ENCODE data around the gene MYCN.
"Not testable (repeated sequence)": the region's sequence is repeated elsewhere in the genome, so short reads cannot be mapped to it uniquely, and the experiment has no call there.

The MYCN gene

GRCh38 chr2:15909736-15910135 is 30.6 kb upstream of the MYCN start:
- peaks cover 22% of the 10 kb centered on the region for H3F3A ChIP-seq (ENCODE audit: insufficient read depth, low read length)
- no peaks in the 10 kb centered on the region for H3K9me3 ChIP-seq (replicated peaks; ENCODE audit: insufficient read depth, low read length)
- no peak for DNase-seq
- no peaks in the 10 kb centered on the region for H3K79me2 ChIP-seq (ENCODE audit: low read length)
- H3K27me3 ChIP-seq (replicated peaks; ENCODE audit: insufficient read depth, low read length): no peaks in the 10 kb centered on the region
- H3K9me2 ChIP-seq (replicated peaks; ENCODE audit: insufficient read depth, low read length): no peaks in the 10 kb centered on the region
- no peak overlapping the region for H3K27ac ChIP-seq (ENCODE audit: low read length)
- peaks cover 32% of the 10 kb centered on the region for H3K4me1 ChIP-seq (ENCODE audit: low read length)
- H4K20me1 ChIP-seq (ENCODE audit: insufficient read depth, low read length): no peaks in the 10 kb centered on the region
- no peak overlapping the region for H3K9ac ChIP-seq (ENCODE audit: low read length)
- H3K4me3 ChIP-seq (ENCODE audit: low read length): no peak overlapping the region
- H3K36me3 ChIP-seq (replicated peaks; ENCODE audit: insufficient read depth, low read length): no peaks in the 10 kb centered on the region
- H2AFZ ChIP-seq (ENCODE audit: low read length): no peak overlapping the region
- no peak for TF ChIP-seq CTCF (IDR thresholded peaks at IDR 0.05; ENCODE audit: low read length)
- TF ChIP-seq EZH2 (optimal IDR thresholded peaks at IDR 0.05; ENCODE audit: low read depth, low read length): no peak
- TF ChIP-seq EZH2phosphoT487 (IDR thresholded peaks at IDR 0.05; ENCODE audit: low read length): no peak
- no peak overlapping the region for H3K4me2 ChIP-seq (ENCODE audit: low read depth, low read length)

- not testable (repeated sequence) for DNase-seq; H3K9me3 ChIP-seq (replicated peaks; ENCODE audit: insufficient read depth, low read length); H2AFZ ChIP-seq (ENCODE audit: low read length); H3K27me3 ChIP-seq (replicated peaks; ENCODE audit: insufficient read depth, low read length); H3K79me2 ChIP-seq (ENCODE audit: low read length); H3K9ac ChIP-seq (ENCODE audit: low read length); H3K36me3 ChIP-seq (replicated peaks; ENCODE audit: insufficient read depth, low read length); H3K9me2 ChIP-seq (replicated peaks; ENCODE audit: insufficient read depth, low read length); H4K20me1 ChIP-seq (ENCODE audit: insufficient read depth, low read length); H3K4me2 ChIP-seq (ENCODE audit: low read depth, low read length); H3K27ac ChIP-seq (ENCODE audit: low read length); H3K4me3 ChIP-seq (ENCODE audit: low read length)
- H3K4me1 ChIP-seq (ENCODE audit: low read length): peaks cover 46% of the 10 kb centered on the region
- peaks cover 26% of the 10 kb centered on the region for H3F3A ChIP-seq (ENCODE audit: insufficient read depth, low read length)
These were observed 29.1 kb upstream of the MYCN start for GRCh38 chr2:15911270-15911669.

- Histone ChIP-seq H3K79me2 (ENCODE audit: low read length) (no peaks in the 10 kb centered on the region), H4K20me1 (ENCODE audit: insufficient read depth, low read length) (no peaks in the 10 kb centered on the region), H2AFZ (ENCODE audit: low read length) (no peak overlapping the region), H3K4me2 (ENCODE audit: low read depth, low read length) (no peak overlapping the region), H3K4me3 (ENCODE audit: low read length) (no peak overlapping the region), H3K27me3 (replicated peaks; ENCODE audit: insufficient read depth, low read length) (no peaks in the 10 kb centered on the region), H3K4me1 (ENCODE audit: low read length) (peaks cover 50% of the 10 kb centered on the region), H3K27ac (ENCODE audit: low read length) (no peak overlapping the region), H3F3A (ENCODE audit: insufficient read depth, low read length) (peaks cover 30% of the 10 kb centered on the region), H3K36me3 (replicated peaks; ENCODE audit: insufficient read depth, low read length) (no peaks in the 10 kb centered on the region), H3K9me3 (replicated peaks; ENCODE audit: insufficient read depth, low read length) (no peaks in the 10 kb centered on the region), H3K9ac (ENCODE audit: low read length) (no peak overlapping the region), H3K9me2 (replicated peaks; ENCODE audit: insufficient read depth, low read length) (no peaks in the 10 kb centered on the region)
- TF ChIP-seq EZH2phosphoT487 (IDR thresholded peaks at IDR 0.05; ENCODE audit: low read length): no peak
- no peak for DNase-seq
These were observed 28.7 kb upstream of the MYCN start for GRCh38 chr2:15911686-15912085.

- Histone ChIP-seq H3K27me3 (replicated peaks; ENCODE audit: insufficient read depth, low read length) (no peaks in the 10 kb centered on the region), H3K9me3 (replicated peaks; ENCODE audit: insufficient read depth, low read length) (no peaks in the 10 kb centered on the region), H3K79me2 (ENCODE audit: low read length) (no peaks in the 10 kb centered on the region), H3K9me2 (replicated peaks; ENCODE audit: insufficient read depth, low read length) (no peaks in the 10 kb centered on the region), H3K4me2 (ENCODE audit: low read depth, low read length) (peak overlapping the region; percentile 80; the same call in 1 of the 2 replicates), H3K4me1 (ENCODE audit: low read length) (peaks cover 55% of the 10 kb centered on the region), H3F3A (ENCODE audit: insufficient read depth, low read length) (peaks cover 35% of the 10 kb centered on the region), H3K27ac (ENCODE audit: low read length) (peak overlapping the region; percentile 81; the same call in 1 of the 2 replicates), H3K9ac (ENCODE audit: low read length) (no peak overlapping the region), H3K4me3 (ENCODE audit: low read length) (no peak overlapping the region), H3K36me3 (replicated peaks; ENCODE audit: insufficient read depth, low read length) (no peaks in the 10 kb centered on the region), H4K20me1 (ENCODE audit: insufficient read depth, low read length) (no peaks in the 10 kb centered on the region), H2AFZ (ENCODE audit: low read length) (0 out of 2 replicates have a peak overlapping the region, but pooled peaks have one; percentile 4)
- TF ChIP-seq EZH2phosphoT487 (IDR thresholded peaks at IDR 0.05; ENCODE audit: low read length) (no peak), CTCF (IDR thresholded peaks at IDR 0.05; ENCODE audit: low read length) (no peak), EZH2 (optimal IDR thresholded peaks at IDR 0.05; ENCODE audit: low read depth, low read length) (no peak)
- no peak for DNase-seq
These were observed 28.1 kb upstream of the MYCN start for GRCh38 chr2:15912203-15912602.
